ENCODE data around the gene PRKCE. TPM values are rescaled to one million over a fixed set of nuclear protein-coding genes. Genes with fewer than 3 reads are reported as not detected.

PRKCE gene
- total RNA-seq, 1 experiment from 2014 or later, result 14.0 TPM

DNA sequence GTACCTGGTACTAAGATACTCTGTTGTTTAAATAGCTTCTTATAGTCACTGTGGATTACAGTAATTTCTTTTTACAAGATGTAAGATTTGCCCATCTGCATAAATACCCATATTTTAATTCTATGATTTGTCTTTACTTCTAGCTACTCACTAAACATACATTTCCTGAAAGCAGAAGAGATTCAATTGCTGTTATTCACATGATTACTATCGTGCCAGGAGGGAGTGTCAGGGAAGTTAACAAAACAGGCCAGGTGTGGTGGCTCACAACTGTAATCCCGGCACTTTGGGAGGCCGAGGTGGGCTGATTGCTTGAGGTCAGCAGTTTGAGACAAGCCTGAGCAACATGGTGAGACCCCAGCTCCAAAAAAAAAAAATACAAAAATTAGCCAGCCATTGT is 33.8 kb downstream of the PRKCE start:
- Histone ChIP-seq H3K4me1 (ENCODE audit: control insufficient read depth, insufficient read depth, low read length) (peaks cover 6% of the 10 kb centered on the region), H3K27me3 (ENCODE audit: control insufficient read depth, insufficient read depth, low read length) (no peaks in the 10 kb centered on the region), H3K27ac (ENCODE audit: low read length) (no peak overlapping the region), H3K36me3 (ENCODE audit: control insufficient read depth, insufficient read depth, low read length) (no peaks in the 10 kb centered on the region), H3K4me3 (ENCODE audit: low read depth in 2 of 2, low read length in 2 of 2) (no peak overlapping the region), H3K9me3 (ENCODE audit: control insufficient read depth, insufficient read depth, low read depth, low read length) (no peaks in the 10 kb centered on the region; the same call in 1 of the 2 replicates)
- in situ Hi-C loops (cut with HindIII; ENCODE audit: low pct_unique_long_range_greater_than_20kb, low sequenced_read_pairs) (no loop called here), intact Hi-C loops (cut with micrococcal nuclease; ENCODE audit: unreplicated experiment) (no loop called here)
- BruUV-seq (replicated peaks), result no TSS peak
- DNase-seq (ENCODE audit: low read depth, low spot score) (no peak), ATAC-seq (no peak)
- CTCF ChIA-PET, result no interaction called here
- TF ChIP-seq POLR2AphosphoS5 (IDR thresholded peaks at IDR 0.05; ENCODE audit: low read depth, low read length), result no peak
- no peak for TF ChIP-seq SIN3A (IDR thresholded peaks at IDR 0.05; ENCODE audit: borderline replicate concordance, insufficient read depth, low read depth, low read length)
- TF ChIP-seq, protein P1, sequence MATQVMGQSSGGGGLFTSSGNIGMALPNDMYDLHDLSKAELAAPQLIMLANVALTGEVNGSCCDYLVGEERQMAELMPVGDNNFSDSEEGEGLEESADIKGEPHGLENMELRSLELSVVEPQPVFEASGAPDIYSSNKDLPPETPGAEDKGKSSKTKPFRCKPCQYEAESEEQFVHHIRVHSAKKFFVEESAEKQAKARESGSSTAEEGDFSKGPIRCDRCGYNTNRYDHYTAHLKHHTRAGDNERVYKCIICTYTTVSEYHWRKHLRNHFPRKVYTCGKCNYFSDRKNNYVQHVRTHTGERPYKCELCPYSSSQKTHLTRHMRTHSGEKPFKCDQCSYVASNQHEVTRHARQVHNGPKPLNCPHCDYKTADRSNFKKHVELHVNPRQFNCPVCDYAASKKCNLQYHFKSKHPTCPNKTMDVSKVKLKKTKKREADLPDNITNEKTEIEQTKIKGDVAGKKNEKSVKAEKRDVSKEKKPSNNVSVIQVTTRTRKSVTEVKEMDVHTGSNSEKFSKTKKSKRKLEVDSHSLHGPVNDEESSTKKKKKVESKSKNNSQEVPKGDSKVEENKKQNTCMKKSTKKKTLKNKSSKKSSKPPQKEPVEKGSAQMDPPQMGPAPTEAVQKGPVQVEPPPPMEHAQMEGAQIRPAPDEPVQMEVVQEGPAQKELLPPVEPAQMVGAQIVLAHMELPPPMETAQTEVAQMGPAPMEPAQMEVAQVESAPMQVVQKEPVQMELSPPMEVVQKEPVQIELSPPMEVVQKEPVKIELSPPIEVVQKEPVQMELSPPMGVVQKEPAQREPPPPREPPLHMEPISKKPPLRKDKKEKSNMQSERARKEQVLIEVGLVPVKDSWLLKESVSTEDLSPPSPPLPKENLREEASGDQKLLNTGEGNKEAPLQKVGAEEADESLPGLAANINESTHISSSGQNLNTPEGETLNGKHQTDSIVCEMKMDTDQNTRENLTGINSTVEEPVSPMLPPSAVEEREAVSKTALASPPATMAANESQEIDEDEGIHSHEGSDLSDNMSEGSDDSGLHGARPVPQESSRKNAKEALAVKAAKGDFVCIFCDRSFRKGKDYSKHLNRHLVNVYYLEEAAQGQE (IDR thresholded peaks at IDR 0.05; ENCODE audit: insufficient read depth in 1 of 2, low read depth in 2 of 2, low read length in 1 of 2), result no peak
- POLR2A ChIA-PET, result no interaction called here

DNA sequence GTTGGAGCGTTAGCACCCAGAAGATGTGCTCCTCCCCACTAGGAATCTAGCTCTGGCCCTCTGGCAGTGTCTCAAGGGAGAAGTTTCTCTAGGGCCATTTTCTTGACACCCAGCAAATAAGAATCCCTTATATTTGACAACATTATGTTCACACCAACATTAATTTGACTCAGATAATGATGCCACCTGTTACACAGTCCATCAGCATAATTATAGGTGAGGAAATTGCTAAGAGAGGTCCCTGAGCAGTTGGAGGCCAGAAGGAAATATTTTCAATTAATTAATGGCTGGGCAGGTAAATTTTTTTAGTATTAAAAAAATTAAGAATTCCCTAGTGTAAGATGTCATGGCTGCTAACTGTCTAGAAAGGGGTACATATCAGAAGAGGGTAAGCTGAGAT is 36.5 kb downstream of the PRKCE start:
- no TSS peak for BruUV-seq (replicated peaks)
- ATAC-seq, result no peak
- H3K27me3 ChIP-seq (ENCODE audit: control insufficient read depth, insufficient read depth, low read length), result no peaks in the 10 kb centered on the region
- intact Hi-C loops (cut with micrococcal nuclease; ENCODE audit: unreplicated experiment) (no loop called here), in situ Hi-C loops (cut with HindIII; ENCODE audit: low pct_unique_long_range_greater_than_20kb, low sequenced_read_pairs) (no loop called here)
- TF ChIP-seq, protein P1 (IDR thresholded peaks at IDR 0.05; ENCODE audit: insufficient read depth in 1 of 2, low read depth in 2 of 2, low read length in 1 of 2), result no peak
- no peak for TF ChIP-seq POLR2AphosphoS5 (IDR thresholded peaks at IDR 0.05; ENCODE audit: low read depth, low read length)
- TF ChIP-seq, protein P2, sequence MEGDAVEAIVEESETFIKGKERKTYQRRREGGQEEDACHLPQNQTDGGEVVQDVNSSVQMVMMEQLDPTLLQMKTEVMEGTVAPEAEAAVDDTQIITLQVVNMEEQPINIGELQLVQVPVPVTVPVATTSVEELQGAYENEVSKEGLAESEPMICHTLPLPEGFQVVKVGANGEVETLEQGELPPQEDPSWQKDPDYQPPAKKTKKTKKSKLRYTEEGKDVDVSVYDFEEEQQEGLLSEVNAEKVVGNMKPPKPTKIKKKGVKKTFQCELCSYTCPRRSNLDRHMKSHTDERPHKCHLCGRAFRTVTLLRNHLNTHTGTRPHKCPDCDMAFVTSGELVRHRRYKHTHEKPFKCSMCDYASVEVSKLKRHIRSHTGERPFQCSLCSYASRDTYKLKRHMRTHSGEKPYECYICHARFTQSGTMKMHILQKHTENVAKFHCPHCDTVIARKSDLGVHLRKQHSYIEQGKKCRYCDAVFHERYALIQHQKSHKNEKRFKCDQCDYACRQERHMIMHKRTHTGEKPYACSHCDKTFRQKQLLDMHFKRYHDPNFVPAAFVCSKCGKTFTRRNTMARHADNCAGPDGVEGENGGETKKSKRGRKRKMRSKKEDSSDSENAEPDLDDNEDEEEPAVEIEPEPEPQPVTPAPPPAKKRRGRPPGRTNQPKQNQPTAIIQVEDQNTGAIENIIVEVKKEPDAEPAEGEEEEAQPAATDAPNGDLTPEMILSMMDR (IDR thresholded peaks at IDR 0.05), result no peak
- TF ChIP-seq SIN3A (IDR thresholded peaks at IDR 0.05; ENCODE audit: borderline replicate concordance, insufficient read depth, low read depth, low read length), result no peak
- no peak for TF ChIP-seq TCF7L2 (IDR thresholded peaks at IDR 0.05; ENCODE audit: low read depth, low read length)
- H3K9me3 ChIP-seq (ENCODE audit: control insufficient read depth, insufficient read depth, low read depth, low read length), result no peaks in the 10 kb centered on the region; the same call in 1 of the 2 replicates
- DNase-seq (ENCODE audit: low read depth, low spot score), result no peak
- ChIA-PET CTCF (no interaction called here), POLR2A (no interaction called here)
- H3K4me3 ChIP-seq (ENCODE audit: low read depth in 2 of 2, low read length in 2 of 2), result no peak overlapping the region
- H3K27ac ChIP-seq (ENCODE audit: low read length), result no peak overlapping the region
- no peaks in the 10 kb centered on the region for H3K36me3 ChIP-seq (ENCODE audit: control insufficient read depth, insufficient read depth, low read length)
- H3K4me1 ChIP-seq (ENCODE audit: control insufficient read depth, insufficient read depth, low read length), result no peaks in the 10 kb centered on the region; the same call in 1 of the 2 replicates
